Measurements from ENCODE around the gene LHPP.
A peak's percentile ranks its signal among the peaks of the same experiment; 100 is the strongest.

Gene LHPP

DNA sequence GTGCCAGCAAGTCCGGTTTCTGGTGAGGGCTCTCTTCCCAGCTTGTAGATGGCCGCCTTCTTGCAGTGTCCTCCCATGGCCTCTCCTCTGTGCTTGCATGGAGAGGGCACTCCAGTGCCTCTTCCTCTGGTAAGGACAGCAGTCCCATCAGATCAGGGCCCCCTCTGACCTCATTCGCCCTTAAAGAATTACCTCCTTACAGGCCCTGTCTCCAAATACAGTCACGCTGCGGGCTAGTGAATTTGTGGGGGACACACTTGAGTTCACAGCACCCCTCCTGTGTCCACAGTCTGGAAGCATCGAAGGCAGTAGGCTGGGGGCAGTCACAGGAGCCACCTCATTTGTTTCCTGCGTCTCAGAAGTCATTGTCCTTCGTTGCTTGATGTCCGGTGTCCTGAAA is 54.6 kb downstream of the LHPP start:
- TF ChIP-seq, protein P1, sequence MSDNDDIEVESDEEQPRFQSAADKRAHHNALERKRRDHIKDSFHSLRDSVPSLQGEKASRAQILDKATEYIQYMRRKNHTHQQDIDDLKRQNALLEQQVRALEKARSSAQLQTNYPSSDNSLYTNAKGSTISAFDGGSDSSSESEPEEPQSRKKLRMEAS (IDR thresholded peaks at IDR 0.05; ENCODE audit: low read depth, low read length): no peak
- TF ChIP-seq MYC (IDR thresholded peaks at IDR 0.05; ENCODE audit: low read depth, low read length) (no peak), POLR2A (IDR thresholded peaks at IDR 0.05; ENCODE audit: extremely low read depth, insufficient read length) (no peak)
- TF ChIP-seq, protein P2, sequence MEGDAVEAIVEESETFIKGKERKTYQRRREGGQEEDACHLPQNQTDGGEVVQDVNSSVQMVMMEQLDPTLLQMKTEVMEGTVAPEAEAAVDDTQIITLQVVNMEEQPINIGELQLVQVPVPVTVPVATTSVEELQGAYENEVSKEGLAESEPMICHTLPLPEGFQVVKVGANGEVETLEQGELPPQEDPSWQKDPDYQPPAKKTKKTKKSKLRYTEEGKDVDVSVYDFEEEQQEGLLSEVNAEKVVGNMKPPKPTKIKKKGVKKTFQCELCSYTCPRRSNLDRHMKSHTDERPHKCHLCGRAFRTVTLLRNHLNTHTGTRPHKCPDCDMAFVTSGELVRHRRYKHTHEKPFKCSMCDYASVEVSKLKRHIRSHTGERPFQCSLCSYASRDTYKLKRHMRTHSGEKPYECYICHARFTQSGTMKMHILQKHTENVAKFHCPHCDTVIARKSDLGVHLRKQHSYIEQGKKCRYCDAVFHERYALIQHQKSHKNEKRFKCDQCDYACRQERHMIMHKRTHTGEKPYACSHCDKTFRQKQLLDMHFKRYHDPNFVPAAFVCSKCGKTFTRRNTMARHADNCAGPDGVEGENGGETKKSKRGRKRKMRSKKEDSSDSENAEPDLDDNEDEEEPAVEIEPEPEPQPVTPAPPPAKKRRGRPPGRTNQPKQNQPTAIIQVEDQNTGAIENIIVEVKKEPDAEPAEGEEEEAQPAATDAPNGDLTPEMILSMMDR (IDR thresholded peaks at IDR 0.05; ENCODE audit: low read depth, low read length): no peak
- DNase-seq (ENCODE audit: low read depth): no peak
- no peak overlapping the region for H3K4me3 ChIP-seq (ENCODE audit: low read depth, low read length)

DNA sequence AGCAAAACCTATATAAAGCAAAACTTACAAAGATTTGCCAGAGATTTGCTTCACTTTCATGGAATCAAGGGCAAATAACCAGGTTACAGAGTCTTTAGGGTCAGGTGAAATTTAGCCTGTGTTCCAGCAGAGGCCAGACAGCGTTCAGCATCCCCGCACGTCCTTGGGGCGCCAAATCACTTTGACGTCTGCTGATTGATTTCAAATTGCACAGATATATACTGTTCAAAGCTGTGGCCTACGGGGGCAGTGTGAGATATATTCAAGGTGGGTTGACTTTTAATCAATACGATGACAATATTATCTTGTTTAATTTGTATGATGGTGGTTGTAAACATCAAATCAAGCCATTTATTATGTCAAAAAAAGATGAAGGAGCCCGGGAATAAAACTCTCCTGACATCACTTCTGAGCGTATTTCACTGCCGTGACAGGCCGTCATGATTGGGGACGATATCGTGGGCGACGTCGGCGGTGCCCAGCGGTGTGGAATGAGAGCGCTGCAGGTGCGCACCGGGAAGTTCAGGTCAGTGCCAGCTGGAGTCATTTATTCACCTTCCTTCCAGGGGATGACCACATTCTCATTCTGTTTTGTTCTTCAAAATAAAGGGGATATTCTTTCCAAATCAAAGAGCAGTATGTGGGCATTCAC is 55.2 kb downstream of the LHPP start:
- DNase-seq (ENCODE audit: low read depth): no peak
- H3K4me3 ChIP-seq (ENCODE audit: low read depth, low read length): no peak overlapping the region
- TF ChIP-seq, protein P2 (IDR thresholded peaks at IDR 0.05; ENCODE audit: low read depth, low read length): no peak
- TF ChIP-seq POLR2A (IDR thresholded peaks at IDR 0.05; ENCODE audit: extremely low read depth, insufficient read length) (no peak), MYC (IDR thresholded peaks at IDR 0.05; ENCODE audit: low read depth, low read length) (no peak)
- TF ChIP-seq, protein P1 (IDR thresholded peaks at IDR 0.05; ENCODE audit: low read depth, low read length): no peak

DNA sequence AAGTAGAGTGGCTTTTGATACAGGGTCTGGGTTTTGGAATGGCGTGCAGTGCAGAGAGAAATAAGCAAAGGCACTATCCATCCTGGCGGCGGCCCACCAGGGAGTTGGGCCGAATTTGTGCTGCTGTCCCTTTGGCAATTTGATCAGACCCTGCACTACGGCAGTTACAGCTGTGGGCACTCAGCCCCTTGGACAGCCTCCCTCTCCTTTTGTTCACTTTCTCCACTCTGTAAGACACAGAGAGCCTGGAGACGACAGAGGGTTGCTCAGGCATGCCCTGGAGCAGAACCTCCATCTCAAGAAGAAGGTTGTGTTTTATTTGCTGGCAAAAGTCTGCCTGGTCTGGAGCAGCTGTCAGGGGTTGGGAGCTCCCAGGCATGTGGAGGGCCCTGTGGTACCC is 55.8 kb downstream of the LHPP start:
- no peak for DNase-seq (ENCODE audit: low read depth)
- TF ChIP-seq, protein P2 (IDR thresholded peaks at IDR 0.05; ENCODE audit: low read depth, low read length): no peak
- TF ChIP-seq POLR2A (IDR thresholded peaks at IDR 0.05; ENCODE audit: extremely low read depth, insufficient read length) (no peak), MYC (IDR thresholded peaks at IDR 0.05; ENCODE audit: low read depth, low read length) (no peak)
- TF ChIP-seq, protein P1 (IDR thresholded peaks at IDR 0.05; ENCODE audit: low read depth, low read length): no peak
- H3K4me3 ChIP-seq (ENCODE audit: low read depth, low read length): no peak overlapping the region

DNA sequence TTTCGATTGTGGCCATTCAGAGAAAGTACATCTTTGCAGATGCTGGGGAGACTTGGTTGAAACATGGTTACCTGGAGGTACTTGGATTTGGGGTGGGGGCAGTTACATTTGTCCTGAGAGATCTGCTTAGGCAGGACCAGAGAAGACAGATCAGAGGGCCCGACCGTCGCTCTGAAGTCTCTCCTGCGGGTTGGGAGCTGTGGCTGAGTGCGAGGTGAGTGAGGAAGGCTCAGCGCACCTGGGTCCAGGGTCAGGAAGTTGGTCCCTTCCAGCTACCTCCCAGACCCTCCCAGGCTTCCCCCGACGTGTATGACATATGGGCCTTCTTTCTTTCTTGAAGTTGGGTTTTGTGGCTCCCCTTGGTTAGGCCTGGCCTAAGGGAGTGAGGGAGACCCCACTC is 56.3 kb downstream of the LHPP start:
- TF ChIP-seq, protein P2 (IDR thresholded peaks at IDR 0.05; ENCODE audit: low read depth, low read length): no peak
- TF ChIP-seq MYC (IDR thresholded peaks at IDR 0.05; ENCODE audit: low read depth, low read length) (no peak), POLR2A (IDR thresholded peaks at IDR 0.05; ENCODE audit: extremely low read depth, insufficient read length) (no peak)
- TF ChIP-seq, protein P1 (IDR thresholded peaks at IDR 0.05; ENCODE audit: low read depth, low read length): no peak
- no peak overlapping the region for H3K4me3 ChIP-seq (ENCODE audit: low read depth, low read length)
- no peak for DNase-seq (ENCODE audit: low read depth)

DNA sequence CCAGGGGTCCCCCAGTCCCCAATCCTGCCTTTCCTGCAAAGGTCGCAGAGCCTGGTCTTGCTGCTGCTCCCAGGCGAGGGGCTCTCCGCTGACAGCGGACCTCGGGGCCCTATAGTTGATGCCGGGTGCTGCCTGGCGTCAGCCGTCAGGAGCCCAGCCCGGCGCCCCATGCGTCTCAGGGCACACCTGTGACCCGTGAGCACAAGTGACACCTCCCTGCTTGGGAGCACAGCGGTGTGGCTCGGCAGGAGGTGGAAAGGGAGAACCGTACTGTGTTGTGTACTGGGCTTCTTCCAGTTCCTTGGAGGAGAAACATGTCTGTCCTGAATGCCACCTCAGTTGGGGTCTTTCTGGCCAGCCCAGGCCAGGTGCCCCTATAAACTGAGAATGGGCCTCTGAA is 56.7 kb downstream of the LHPP start:
- TF ChIP-seq, protein P1 (IDR thresholded peaks at IDR 0.05; ENCODE audit: low read depth, low read length): no peak
- DNase-seq (ENCODE audit: low read depth): no peak
- no peak overlapping the region for H3K4me3 ChIP-seq (ENCODE audit: low read depth, low read length)

DNA sequence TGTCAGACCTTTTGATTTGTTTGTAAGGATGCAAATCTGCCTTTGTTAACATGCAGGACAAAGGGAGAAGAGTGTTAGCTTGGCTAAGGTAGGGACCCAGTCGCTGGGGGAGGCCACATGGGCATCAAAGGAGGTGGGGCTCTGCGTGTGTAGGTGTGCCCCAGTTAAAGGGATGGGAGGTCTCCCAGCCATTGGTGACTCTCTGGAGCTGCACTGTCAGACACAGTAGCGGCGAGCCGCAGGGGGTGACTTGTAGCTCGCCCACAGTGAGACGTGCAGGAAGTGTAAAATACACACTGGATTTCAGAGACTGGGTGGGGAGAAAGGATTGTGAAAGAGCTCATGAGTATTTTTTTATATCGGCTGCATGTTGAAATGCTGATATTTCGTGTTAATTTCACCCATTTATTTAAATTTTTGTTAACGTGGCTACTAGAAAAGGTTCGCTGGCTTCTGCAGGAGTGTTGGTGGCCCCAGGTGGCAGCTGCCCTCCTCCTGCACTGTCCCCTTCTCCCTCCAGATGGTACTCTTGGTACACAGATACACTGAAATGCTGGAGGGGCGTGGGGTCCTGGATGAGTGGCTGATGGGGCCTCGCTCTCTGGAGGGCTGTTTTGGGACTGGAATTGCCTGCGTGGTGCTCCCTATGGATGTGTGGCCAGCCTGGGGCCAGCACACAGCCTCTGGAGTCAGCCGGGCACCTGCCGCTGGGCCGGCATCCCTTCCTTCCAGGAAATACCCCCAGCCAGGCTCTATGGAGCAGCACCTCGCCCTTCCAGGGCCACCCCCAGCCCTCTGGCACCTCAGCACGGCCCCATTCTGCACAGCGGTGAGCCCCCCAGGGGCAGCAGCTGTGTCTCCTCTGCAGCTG is 59.2 kb downstream of the LHPP start:
- peak; percentile 82 for DNase-seq (ENCODE audit: low read depth)
- TF ChIP-seq POLR2A (IDR thresholded peaks at IDR 0.05; ENCODE audit: extremely low read depth, insufficient read length): no peak
- TF ChIP-seq, protein P2 (IDR thresholded peaks at IDR 0.05; ENCODE audit: low read depth, low read length): peak; percentile 37
- 0 out of 2 replicates have a peak, but pooled peaks have one; percentile 38 for TF ChIP-seq MYC (IDR thresholded peaks at IDR 0.05; ENCODE audit: low read depth, low read length)
- TF ChIP-seq, protein P1 (IDR thresholded peaks at IDR 0.05; ENCODE audit: low read depth, low read length): 0 out of 2 replicates have a peak, but pooled peaks have one; percentile 26
- H3K4me3 ChIP-seq (ENCODE audit: low read depth, low read length): no peak overlapping the region

All from NB4 (cell line).